Measurements from ENCODE around the gene QARS1. TPM values are rescaled to one million over a fixed set of nuclear protein-coding genes. Genes with fewer than 3 reads are reported as not detected.

QARS1 gene
- total RNA-seq, 1 donor from 2014 or later: 232 TPM

DNA sequence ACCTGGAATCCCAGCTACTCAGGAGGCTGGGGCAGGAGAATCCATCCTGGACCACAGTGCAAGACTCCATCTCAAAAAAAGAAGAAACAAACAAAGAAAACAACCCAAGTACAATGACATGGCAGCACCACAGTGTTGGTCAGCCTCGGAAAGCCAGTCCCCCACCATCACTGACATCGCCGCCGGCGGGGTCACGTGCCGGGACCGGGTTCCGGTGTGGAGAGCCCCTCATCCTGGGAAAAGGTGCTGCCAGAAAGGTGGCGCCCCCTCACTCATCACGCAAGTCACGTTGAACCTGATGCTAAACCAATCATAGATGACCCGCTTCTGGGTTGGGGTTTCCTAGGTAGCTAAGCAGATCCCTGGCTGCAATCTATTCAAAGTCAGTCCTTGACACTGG lies 28.4 kb downstream of the QARS1 start:
- Histone ChIP-seq H3K27me3 (ENCODE audit: control insufficient read depth, insufficient read depth, low read length) (no peaks in the 10 kb centered on the region), H3K36me3 (ENCODE audit: control insufficient read depth, insufficient read depth, low read length) (peaks cover 13% of the 10 kb centered on the region), H3K4me3 (ENCODE audit: low read depth, low read length) (no peak overlapping the region)
- no peak for TF ChIP-seq CTCF (IDR thresholded peaks at IDR 0.05; ENCODE audit: insufficient read depth, low read length, severe bottlenecking)
- FAIRE-seq (no peak), DNase-seq (ENCODE audit: low read depth) (no peak)

GRCh38 chr3:49058011-49058410 lies 46.5 kb downstream of the QARS1 start:
- no peaks in the 10 kb centered on the region for H3K27me3 ChIP-seq (ENCODE audit: control insufficient read depth, insufficient read depth, low read length)
- DNase-seq (ENCODE audit: low read depth) (no peak), FAIRE-seq (no peak)
- TF ChIP-seq CTCF (IDR thresholded peaks at IDR 0.05; ENCODE audit: insufficient read depth, low read length, severe bottlenecking): no peak
- H3K36me3 ChIP-seq (ENCODE audit: control insufficient read depth, insufficient read depth, low read length): peaks cover 18% of the 10 kb centered on the region
- H3K4me3 ChIP-seq (ENCODE audit: low read depth, low read length): no peak overlapping the region

DNA sequence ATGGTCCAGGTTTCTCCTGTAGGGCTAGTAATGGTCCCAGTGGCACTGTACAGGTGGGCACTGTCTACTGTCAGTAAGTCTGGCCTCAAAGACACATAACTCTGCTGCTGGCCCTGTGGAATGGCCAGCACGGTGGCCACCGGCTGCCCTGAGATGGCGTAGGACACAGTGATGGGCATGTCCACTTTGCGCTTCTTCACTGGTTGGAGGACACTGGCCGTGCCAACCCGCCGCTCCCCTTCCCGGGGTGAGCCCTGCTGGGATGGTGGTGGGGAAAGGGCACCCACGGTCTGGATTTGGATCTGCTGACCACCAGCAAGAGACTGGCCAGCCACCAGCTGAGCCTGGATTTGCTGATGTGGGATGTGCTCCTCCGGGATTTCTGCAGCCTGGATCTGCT lies 47.3 kb downstream of the QARS1 start:
- FAIRE-seq: no peak
- no peak for TF ChIP-seq CTCF (IDR thresholded peaks at IDR 0.05; ENCODE audit: insufficient read depth, low read length, severe bottlenecking)

DNA sequence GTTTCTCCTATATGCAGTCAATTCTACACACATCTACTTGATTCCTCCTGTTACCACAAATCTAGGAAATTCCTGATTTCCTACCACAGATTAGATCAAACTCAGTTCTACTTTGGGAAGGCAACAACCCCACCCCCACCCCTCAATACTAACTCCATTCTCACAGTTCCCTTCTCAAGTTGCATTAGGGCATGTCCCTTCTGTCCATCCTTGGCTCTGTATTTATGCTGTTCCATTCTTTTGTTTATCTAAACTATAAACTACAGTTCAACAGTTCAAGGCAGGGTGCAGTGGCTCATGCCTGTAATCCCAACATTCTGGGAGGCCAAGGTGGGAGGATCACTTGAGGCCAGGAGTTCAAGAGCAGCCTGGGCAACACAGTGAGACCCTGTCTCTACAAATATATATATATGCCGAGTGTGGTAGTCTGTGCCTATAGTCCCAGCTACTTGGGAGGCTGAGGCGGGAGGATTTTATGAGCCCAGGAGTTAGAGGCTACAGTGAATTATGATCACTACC lies 50.2 kb downstream of the QARS1 start:
- no peak for TF ChIP-seq CTCF (IDR thresholded peaks at IDR 0.05; ENCODE audit: insufficient read depth, low read length, severe bottlenecking)
- Histone ChIP-seq H3K4me3 (ENCODE audit: low read depth, low read length) (no peak overlapping the region), H3K36me3 (ENCODE audit: control insufficient read depth, insufficient read depth, low read length) (peaks cover 17% of the 10 kb centered on the region), H3K27me3 (ENCODE audit: control insufficient read depth, insufficient read depth, low read length) (no peaks in the 10 kb centered on the region)
- no peak for DNase-seq (ENCODE audit: low read depth)
- no peak for FAIRE-seq

More for the DNA sequence above, 47.3 kb downstream of the QARS1 start:
- H3K4me3 ChIP-seq (ENCODE audit: low read depth, low read length): no peak overlapping the region
- DNase-seq (ENCODE audit: low read depth): no peak
- H3K36me3 ChIP-seq (ENCODE audit: control insufficient read depth, insufficient read depth, low read length): peaks cover 19% of the 10 kb centered on the region
- no peaks in the 10 kb centered on the region for H3K27me3 ChIP-seq (ENCODE audit: control insufficient read depth, insufficient read depth, low read length)

DNA sequence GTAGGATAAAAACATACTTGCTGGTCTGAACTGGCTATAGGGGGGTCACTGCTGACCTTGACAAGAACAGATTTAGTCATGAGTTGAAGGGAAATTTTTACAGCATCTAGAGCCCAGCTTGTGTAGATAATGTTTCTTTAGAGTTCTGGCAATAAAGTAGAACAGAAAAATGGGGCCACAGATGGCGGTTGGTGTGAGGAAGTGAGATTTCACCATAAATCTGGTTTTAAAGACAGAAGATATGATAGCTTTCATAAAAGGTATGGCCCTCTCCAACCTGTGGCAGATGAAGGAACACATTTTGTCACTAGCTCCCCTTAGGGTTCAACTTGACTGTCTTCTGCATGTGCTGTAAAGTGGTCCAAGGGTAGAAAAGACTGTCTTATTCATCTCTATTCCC lies 51.0 kb downstream of the QARS1 start:
- FAIRE-seq (no peak), DNase-seq (ENCODE audit: low read depth) (no peak)
- no peak for TF ChIP-seq CTCF (IDR thresholded peaks at IDR 0.05; ENCODE audit: insufficient read depth, low read length, severe bottlenecking)
- Histone ChIP-seq H3K36me3 (ENCODE audit: control insufficient read depth, insufficient read depth, low read length) (peaks cover 17% of the 10 kb centered on the region), H3K4me3 (ENCODE audit: low read depth, low read length) (no peak overlapping the region), H3K27me3 (ENCODE audit: control insufficient read depth, insufficient read depth, low read length) (no peaks in the 10 kb centered on the region)

Other genes with a start within 250 kb of the QARS1 start
- 9.5 and 11.8 TPM in 2 replicates for gene SLC25A20, start 205.9 kb downstream of the QARS1 start, total RNA-seq
- gene ARIH2, start 185.9 kb downstream of the QARS1 start, total RNA-seq: 119 and 124 TPM in 2 replicates
- gene P4HTM, start 114.5 kb downstream of the QARS1 start, total RNA-seq: 15.8 and 28.7 TPM in 2 replicates
- 31.5 and 61.1 TPM in 2 replicates for gene WDR6, start 97.4 kb downstream of the QARS1 start, total RNA-seq
- 34.2 and 44.0 TPM in 2 replicates for gene DALRD3, start 86.2 kb downstream of the QARS1 start, total RNA-seq
- gene NDUFAF3, start 82.6 kb downstream of the QARS1 start, total RNA-seq: 36.3 and 58.9 TPM in 2 replicates
- gene IMPDH2, start 75.4 kb downstream of the QARS1 start, total RNA-seq: 270 and 478 TPM in 2 replicates
- gene QRICH1, start 10.7 kb downstream of the QARS1 start, total RNA-seq: 39.2 and 52.0 TPM in 2 replicates
- gene USP19, start 16.1 kb upstream of the QARS1 start, total RNA-seq: 39.5 and 44.4 TPM in 2 replicates
- gene LAMB2, start 28.3 kb upstream of the QARS1 start, total RNA-seq: 174 and 189 TPM in 2 replicates
- 19.1 and 19.5 TPM in 2 replicates for gene CCDC71, start 61.6 kb upstream of the QARS1 start, total RNA-seq
- gene KLHDC8B, start 66.8 kb upstream of the QARS1 start, total RNA-seq: 37.9 and 95.5 TPM in 2 replicates
- gene C3orf62, start 172.5 kb upstream of the QARS1 start, total RNA-seq: 0.79 and 1.8 TPM in 2 replicates
- 25.5 and 28.5 TPM in 2 replicates for gene USP4, start 235.3 kb upstream of the QARS1 start, total RNA-seq

Measured in bronchial epithelial cell (primary cell).